Neural cell (in vitro differentiated cells): ENCODE measurements around the gene PLEKHG3.

Source experiments
- POLR2AphosphoS5 ChIP-seq: IDR thresholded peaks from 2 replicates; pipeline ENCODE4 v1.6.1; 2012
- TAF1 ChIP-seq: IDR thresholded peaks from 2 replicates; pipeline ENCODE4 v1.6.1; 2012; ENCODE audit warnings: low read depth
- TF ChIP-seq, protein P1 (sequence below): IDR thresholded peaks from 2 replicates; pipeline ENCODE4 v1.6.1; 2012; ENCODE audit warnings: borderline replicate concordance
- TF ChIP-seq, protein P2 (sequence below): fragments of 450-650 bp; IDR thresholded peaks from 2 replicates; pipeline ENCODE4 v1.5.1; 2014; ENCODE audit warnings: antibody characterized with exemption, mild to moderate bottlenecking, moderate library complexity; ENCODE audit not compliant: poor library complexity, severe bottlenecking

DNA sequence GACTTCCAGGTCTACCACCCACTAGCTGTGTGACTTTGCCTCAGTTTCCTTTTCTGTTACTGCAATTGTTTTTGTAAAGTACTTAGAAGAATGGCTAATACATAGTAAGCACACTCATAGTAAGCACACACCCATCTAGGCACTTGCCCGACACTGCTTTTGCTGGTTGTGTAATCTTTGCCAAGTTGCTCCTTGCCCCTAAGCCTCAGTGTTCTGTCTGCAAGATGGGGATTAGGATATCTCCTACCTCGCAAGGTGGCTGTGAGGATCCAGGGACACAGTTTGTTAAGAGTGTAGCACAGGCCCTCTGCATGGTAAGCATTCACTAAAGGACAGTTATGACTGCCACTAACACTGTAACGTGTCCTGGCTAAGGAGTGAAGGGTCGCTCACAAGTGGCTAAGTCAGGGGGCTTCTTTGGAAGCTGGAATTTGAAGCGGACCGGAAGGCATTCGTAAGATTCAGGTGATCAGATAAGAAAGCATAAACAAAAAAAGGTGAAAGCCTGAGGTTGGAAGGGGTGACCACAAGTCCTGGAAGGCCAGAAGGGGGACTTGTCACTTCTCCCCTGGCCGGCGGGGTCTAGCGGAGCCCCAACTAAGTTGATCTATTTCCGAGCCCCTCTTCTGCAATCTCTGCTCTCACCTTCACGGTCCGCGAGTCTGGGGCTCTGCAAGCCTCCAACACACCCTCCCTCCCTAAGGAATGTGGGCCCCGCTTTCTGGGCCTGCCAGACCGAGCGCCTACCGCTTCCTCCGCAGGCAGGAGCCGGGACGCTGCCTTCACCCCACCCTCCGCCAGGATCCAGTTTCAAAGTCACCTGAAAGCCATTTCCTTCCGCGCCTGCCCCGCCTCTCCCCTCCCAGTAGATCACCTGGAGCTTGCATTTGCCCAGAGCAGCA, 1.5 kb upstream of the PLEKHG3 start:
- TF ChIP-seq, protein P1, sequence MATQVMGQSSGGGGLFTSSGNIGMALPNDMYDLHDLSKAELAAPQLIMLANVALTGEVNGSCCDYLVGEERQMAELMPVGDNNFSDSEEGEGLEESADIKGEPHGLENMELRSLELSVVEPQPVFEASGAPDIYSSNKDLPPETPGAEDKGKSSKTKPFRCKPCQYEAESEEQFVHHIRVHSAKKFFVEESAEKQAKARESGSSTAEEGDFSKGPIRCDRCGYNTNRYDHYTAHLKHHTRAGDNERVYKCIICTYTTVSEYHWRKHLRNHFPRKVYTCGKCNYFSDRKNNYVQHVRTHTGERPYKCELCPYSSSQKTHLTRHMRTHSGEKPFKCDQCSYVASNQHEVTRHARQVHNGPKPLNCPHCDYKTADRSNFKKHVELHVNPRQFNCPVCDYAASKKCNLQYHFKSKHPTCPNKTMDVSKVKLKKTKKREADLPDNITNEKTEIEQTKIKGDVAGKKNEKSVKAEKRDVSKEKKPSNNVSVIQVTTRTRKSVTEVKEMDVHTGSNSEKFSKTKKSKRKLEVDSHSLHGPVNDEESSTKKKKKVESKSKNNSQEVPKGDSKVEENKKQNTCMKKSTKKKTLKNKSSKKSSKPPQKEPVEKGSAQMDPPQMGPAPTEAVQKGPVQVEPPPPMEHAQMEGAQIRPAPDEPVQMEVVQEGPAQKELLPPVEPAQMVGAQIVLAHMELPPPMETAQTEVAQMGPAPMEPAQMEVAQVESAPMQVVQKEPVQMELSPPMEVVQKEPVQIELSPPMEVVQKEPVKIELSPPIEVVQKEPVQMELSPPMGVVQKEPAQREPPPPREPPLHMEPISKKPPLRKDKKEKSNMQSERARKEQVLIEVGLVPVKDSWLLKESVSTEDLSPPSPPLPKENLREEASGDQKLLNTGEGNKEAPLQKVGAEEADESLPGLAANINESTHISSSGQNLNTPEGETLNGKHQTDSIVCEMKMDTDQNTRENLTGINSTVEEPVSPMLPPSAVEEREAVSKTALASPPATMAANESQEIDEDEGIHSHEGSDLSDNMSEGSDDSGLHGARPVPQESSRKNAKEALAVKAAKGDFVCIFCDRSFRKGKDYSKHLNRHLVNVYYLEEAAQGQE, result no peak
- TF ChIP-seq, protein P2, sequence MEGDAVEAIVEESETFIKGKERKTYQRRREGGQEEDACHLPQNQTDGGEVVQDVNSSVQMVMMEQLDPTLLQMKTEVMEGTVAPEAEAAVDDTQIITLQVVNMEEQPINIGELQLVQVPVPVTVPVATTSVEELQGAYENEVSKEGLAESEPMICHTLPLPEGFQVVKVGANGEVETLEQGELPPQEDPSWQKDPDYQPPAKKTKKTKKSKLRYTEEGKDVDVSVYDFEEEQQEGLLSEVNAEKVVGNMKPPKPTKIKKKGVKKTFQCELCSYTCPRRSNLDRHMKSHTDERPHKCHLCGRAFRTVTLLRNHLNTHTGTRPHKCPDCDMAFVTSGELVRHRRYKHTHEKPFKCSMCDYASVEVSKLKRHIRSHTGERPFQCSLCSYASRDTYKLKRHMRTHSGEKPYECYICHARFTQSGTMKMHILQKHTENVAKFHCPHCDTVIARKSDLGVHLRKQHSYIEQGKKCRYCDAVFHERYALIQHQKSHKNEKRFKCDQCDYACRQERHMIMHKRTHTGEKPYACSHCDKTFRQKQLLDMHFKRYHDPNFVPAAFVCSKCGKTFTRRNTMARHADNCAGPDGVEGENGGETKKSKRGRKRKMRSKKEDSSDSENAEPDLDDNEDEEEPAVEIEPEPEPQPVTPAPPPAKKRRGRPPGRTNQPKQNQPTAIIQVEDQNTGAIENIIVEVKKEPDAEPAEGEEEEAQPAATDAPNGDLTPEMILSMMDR, result no peak
- TF ChIP-seq POLR2AphosphoS5, result no peak
- TF ChIP-seq TAF1, result no peak
